Lower leg skin (tissue), 3 donors: Measurements from ENCODE around the gene IMPACT.

Source experiments
- POLR2A ChIP-seq, 2 donors: fragments of 450-650 bp; IDR thresholded peaks; one replicate each; pipeline ENCODE4 v1.6.1; 2016 to 2017; ENCODE audit warnings: antibody characterized with exemption in 2 of 2, mild to moderate bottlenecking in 1 of 2, moderate library complexity in 1 of 2
- TF ChIP-seq, protein P1 (sequence below), 3 donors: fragments of 450-650 bp; IDR thresholded peaks; one replicate each; pipeline ENCODE4 v1.5.1; 2016; ENCODE audit warnings: antibody characterized with exemption in 3 of 3, mild to moderate bottlenecking in 3 of 3, moderate library complexity in 2 of 3

DNA sequence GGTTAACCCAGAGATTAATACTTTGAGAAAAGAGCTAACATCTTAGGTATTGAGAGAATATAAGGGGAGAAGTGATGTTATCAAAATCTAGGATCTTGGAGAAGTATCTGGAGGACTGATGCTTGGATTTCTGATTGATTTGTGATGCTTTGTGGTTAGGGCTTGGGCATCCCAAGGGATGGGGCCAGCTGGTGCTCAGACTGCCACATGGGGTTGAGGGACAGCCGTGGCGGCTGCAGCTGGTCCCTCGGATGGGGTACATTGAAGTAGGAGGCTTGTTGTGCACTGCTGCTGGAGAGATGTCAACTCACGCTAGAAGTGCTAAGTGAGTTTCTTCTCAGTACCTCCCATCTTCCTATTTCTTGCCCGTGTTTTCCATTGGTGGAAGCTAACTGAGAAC is 56.4 kb downstream of the IMPACT start:
- TF ChIP-seq, protein P1, sequence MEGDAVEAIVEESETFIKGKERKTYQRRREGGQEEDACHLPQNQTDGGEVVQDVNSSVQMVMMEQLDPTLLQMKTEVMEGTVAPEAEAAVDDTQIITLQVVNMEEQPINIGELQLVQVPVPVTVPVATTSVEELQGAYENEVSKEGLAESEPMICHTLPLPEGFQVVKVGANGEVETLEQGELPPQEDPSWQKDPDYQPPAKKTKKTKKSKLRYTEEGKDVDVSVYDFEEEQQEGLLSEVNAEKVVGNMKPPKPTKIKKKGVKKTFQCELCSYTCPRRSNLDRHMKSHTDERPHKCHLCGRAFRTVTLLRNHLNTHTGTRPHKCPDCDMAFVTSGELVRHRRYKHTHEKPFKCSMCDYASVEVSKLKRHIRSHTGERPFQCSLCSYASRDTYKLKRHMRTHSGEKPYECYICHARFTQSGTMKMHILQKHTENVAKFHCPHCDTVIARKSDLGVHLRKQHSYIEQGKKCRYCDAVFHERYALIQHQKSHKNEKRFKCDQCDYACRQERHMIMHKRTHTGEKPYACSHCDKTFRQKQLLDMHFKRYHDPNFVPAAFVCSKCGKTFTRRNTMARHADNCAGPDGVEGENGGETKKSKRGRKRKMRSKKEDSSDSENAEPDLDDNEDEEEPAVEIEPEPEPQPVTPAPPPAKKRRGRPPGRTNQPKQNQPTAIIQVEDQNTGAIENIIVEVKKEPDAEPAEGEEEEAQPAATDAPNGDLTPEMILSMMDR (IDR thresholded peaks at IDR 0.05) = no peak
- no peak for TF ChIP-seq POLR2A (IDR thresholded peaks at IDR 0.05)
